Left ventricle myocardium superior (tissue), 1 donor: ENCODE results near the gene MYOZ1. TPM values are rescaled to one million over a fixed set of nuclear protein-coding genes. Genes with fewer than 3 reads are reported as not detected.

Source experiments
- total RNA-seq: library from RNA; stranded (reverse); fragmentation: NEBNext Ultra II Directional; extraction: Animal tissue kit (Norgen Biotek cat#: 25700); gene quantifications from one replicate; pipeline ENCODE4 v1.2.1, GENCODE V29; 2021
- donor health status: DM: no; HTN: yes; CAD: no; lungs with severe emphysema.

Gene MYOZ1
- total RNA-seq, 1 donor from 2014 or later = 0.32 TPM

Other genes with a start within 250 kb of the MYOZ1 start
- 116 TPM for gene ANXA7, start 227.4 kb downstream of the MYOZ1 start, total RNA-seq
- 2.9 TPM for gene MSS51, start 207.9 kb downstream of the MYOZ1 start, total RNA-seq
- gene PPP3CB, start 145.4 kb downstream of the MYOZ1 start, total RNA-seq = 67.7 TPM
- gene USP54, start 50.1 kb downstream of the MYOZ1 start, total RNA-seq = 22.4 TPM
- gene SYNPO2L, start 14.6 kb upstream of the MYOZ1 start, total RNA-seq = 237 TPM
- gene AGAP5, start 56.6 kb upstream of the MYOZ1 start, total RNA-seq = 3.2 TPM
- 50.5 TPM for gene SEC24C, start 102.9 kb upstream of the MYOZ1 start, total RNA-seq
- gene CHCHD1, start 140.6 kb upstream of the MYOZ1 start, total RNA-seq = 29.2 TPM
- 53.9 TPM for gene ZSWIM8, start 144.1 kb upstream of the MYOZ1 start, total RNA-seq
- 11.7 TPM for gene NDST2, start 170.1 kb upstream of the MYOZ1 start, total RNA-seq
- 11.9 TPM for gene CAMK2G, start 233.1 kb upstream of the MYOZ1 start, total RNA-seq